IPS-18c (cell line): ENCODE results near the gene NENF.

ENCODE experiments used
- H3K4me3 ChIP-seq: 2 replicates; pipeline ENCODE4 v1.7.0; 2013; ENCODE audit warnings: low read depth, mild to moderate bottlenecking, low read length, moderate library complexity; ENCODE audit not compliant: insufficient read depth
- H3K9me3 ChIP-seq: one replicate; pipeline ENCODE4 v1.6.1; 2013; ENCODE audit warnings: mild to moderate bottlenecking, low read length, moderate library complexity; ENCODE audit not compliant: control insufficient read depth, insufficient read depth

NENF gene

DNA sequence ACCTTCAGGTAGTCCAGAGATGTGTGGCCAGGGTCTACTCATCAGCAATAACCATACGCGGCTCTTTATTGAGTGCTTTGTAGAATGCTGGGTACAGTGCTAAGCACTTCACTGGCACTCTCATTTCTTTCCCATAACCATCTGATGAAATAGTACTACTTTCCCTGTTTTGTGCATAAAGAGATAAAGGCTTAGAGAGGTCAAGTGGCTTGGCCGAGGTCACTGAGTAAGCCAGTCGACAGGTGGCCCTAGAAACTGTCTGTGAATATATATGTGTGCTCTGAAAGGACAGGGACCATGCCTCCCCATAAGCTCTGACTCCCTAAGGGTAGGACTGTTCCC, 52.8 kb downstream of the NENF start:
- H3K4me3 ChIP-seq = no peak overlapping the region

DNA sequence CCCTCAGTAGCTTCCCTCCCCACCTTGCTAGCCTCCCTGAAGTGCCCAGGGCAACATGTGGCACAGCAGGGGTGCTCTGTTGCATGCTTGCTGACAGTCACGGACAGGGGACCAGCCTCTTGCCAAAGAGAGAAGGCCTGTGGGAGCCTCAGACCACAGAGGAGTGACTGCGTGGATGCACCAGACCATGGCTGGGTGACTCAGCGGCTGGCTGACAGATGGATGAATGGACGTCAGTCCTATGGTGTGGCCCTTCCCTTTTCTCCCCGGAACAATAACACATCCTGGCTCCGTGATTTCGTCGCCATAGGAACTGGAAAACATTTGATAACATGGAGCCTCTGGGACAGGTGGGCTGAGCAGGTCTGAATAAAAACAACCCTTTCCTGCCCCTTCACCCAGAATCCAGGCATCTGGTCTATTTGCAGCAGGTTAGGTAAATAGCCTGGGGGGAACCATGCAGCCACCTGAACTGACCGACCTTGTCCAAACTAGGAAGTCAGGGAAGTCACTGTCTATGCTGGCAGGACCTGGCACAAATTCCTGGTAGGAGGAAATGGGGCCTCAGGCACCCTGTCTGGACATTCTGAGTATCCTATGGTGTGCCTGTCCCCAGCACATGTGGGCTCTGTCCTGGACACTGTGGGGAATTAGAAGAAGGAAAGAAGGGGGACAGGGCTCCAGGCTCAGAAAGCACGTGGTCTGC, 53.3 kb downstream of the NENF start:
- no peaks in the 10 kb centered on the region for H3K9me3 ChIP-seq
- H3K4me3 ChIP-seq = no peak overlapping the region

More for the DNA sequence above, 52.8 kb downstream of the NENF start:
- no peaks in the 10 kb centered on the region for H3K9me3 ChIP-seq

DNA sequence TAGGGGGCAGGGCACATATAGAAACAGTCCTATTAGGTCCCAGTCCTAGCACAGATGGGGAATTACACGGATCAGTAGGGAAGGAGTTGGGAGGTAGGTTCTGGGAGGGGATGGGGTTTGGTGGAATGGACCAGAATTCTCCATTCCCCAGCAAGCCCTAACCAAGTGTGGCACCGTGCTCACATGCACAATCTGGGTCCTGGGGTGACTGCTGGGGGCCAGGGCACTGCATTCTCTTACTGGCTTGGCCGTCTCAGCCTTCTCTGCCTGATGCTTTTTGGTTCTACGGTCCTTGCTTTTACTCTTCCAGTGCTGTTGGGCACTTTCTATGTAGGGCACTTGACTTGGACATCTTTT, 53.9 kb downstream of the NENF start:
- H3K4me3 ChIP-seq = no peak overlapping the region
- H3K9me3 ChIP-seq = no peaks in the 10 kb centered on the region

DNA sequence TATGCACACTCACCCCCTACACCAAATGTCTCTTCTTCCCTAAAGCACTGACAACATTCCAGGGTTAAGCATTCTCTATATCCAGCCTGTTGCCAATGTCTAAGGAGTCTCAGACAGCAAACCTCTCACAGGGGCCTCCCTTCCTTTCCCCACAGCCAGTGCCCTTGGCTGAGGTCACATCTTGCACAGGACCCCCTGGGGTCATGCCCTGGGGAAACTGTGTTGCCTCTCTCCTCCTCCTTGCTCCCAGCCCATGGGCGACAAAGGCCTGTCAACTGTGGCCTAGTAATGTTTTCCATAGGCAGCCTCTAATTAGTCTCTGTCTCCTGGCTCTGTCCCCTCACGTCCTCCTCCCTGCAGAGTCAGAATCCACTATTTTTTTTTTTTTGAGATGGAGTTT, 54.6 kb downstream of the NENF start:
- no peak overlapping the region for H3K4me3 ChIP-seq

DNA sequence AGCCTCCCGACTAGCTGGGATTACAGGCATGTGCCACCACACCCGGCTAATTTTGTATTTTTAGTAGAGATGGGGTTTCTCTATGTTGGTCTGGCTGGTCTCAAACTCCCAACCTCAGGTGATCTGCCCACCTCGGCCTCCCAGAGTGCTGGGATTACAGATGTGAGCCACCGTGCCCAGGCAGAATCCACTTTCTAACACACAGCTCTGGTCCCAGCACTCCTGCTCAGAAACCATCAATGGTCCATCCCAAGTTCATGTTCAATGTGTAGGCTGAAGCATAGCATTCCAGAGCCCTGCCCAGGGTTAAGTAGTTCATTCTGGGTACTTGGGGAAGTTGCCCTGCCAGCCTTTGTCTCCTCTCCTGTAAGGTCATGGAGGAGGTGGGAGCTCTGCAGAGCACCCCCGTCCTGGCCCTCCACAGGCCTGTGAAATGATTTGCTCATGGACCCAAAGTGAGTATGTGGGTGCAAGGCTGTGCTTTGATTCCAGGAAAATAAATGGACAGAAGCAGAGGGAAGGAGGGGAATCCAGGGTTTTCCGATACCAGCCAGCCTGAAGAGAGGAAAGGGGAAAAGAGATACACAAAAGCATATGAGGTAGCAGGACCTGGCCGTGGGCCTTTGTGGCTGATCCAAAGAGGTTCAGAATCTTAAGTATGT, 55.2 kb downstream of the NENF start:
- Histone ChIP-seq H3K4me3 (no peak overlapping the region), H3K9me3 (no peaks in the 10 kb centered on the region)

More for the DNA sequence above, 54.6 kb downstream of the NENF start:
- H3K9me3 ChIP-seq = no peaks in the 10 kb centered on the region

DNA sequence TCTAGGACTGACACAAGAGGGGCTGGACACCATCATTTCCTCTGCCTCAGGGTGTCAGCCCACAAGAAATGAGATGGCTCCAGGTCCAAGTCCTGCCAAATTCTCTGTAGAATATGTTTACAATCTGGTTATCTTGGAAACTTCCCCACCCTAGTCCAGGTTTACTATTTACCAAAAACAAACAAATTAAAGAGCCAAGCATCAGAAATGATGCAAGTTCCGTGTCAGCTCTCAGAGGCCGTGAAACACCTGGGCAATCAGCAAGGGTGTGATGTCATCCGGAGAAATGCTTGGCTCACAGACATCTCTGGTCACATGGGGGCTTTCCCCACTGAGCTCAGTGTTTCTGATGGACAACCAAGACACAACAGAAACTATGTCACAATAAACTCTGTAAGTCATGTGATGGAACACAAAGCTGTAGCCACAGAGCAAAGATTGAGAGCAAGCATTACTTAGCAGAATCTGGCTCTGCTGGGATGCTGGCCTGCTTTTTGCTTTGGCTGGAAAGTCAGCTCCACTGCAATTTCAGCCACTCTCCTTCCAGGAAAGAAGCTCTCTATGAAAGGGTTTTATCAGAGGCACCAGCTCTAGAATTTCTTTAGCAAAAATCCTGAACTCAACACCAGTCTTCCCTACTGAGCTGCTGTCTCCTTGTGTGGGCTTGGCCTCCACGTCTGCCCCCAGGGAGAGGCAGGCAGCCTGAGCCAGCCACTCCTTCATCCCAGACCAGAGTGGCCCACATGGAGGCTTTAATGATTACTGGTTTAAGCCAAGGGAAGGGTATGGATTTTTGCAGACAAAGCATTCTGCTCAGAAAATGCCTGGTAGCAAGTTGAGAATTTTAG, 55.9 kb downstream of the NENF start:
- Histone ChIP-seq H3K9me3 (no peaks in the 10 kb centered on the region), H3K4me3 (no peak overlapping the region)

DNA sequence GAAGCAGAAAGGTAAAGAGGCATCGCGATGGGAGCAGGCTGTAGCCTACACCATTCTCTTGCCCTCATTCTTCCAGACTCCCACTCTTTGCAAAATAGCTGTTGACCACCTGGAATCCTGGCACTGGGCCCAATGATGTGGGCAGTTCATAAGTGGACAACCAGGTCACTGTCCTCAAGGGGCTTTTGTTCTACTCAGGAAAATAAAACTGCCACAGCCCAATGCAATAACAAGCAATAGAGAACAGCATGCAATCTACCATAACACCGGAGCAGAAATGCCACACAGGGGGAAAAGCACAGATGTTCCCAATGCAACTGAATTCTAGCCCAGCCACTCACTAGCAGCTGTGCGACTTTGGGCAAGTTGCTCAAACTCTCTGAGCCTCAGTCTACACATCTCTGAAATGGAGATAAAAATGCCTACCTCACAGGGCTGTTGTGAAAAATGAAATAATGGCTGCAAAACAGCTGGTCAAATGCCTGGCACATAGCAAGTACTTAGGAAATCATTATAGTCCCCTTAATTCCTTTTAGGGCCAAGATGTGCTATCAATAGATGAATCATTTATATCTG, 56.7 kb downstream of the NENF start:
- no peak overlapping the region for H3K4me3 ChIP-seq
- H3K9me3 ChIP-seq = no peaks in the 10 kb centered on the region

DNA sequence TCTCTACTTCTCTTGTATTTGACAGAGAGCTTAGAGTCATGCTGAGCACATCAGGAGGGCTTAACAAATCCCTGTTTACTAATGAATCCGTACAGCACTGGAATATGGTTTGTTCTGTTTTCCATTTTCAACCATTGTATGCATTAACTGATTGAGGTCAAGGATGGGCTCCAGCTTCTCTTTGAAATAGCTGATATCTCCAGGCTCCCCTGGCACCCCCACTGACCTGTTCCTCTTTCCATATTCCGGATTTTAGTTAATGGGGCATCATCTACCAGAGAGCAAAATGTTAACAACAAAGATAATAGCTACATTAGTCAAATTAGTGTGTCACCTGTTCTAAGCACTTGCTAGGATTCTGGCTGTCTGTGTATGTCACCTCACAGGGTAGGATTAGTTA, 57.6 kb downstream of the NENF start:
- Histone ChIP-seq H3K4me3 (no peak overlapping the region), H3K9me3 (no peaks in the 10 kb centered on the region)

DNA sequence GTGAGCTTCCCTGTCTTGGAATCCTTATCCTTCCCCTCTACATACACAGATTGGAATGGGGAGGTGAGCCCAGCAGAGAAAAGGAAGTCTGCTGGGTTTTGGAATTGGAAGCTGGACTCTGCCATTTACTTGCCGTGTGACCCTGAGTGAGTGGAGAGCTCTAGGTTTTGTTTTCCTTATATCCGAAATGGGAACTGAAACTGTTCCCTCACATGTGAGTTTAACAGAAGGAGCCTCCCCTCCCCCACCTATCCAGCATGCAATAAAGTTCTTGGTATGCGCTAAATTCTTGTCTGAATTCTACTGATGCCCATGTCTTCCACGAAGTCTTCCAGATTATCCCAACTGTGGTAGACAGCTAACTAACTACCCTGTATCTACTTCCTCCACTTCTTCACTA, 58.7 kb downstream of the NENF start:
- H3K4me3 ChIP-seq = no peak overlapping the region
- no peaks in the 10 kb centered on the region for H3K9me3 ChIP-seq
